ENCODE data around the gene IFI27L1. TPM values are rescaled to one million over a fixed set of nuclear protein-coding genes. Genes with fewer than 3 reads are reported as not detected.

The IFI27L1 gene
- total and polyA plus RNA-seq, 2 of the 13 experiments (the other 11 are each of a cell fraction or from before 2014, with no cell fraction given): 11.9 to 19.0 TPM

GRCh38 chr14:94136575-94137331 is 55.6 kb downstream of the IFI27L1 start (continued):
- TF ChIP-seq NR2F6 (IDR thresholded peaks at IDR 0.05) (no peak), NR2F6 (CRISPR knock-in tag; IDR thresholded peaks at IDR 0.05) (peak; percentile 39; the same call in 1 of the 2 replicates), ZNF792 (CRISPR knock-in tag; IDR thresholded peaks at IDR 0.05) (peak; percentile 52; the same call in 1 of the 2 replicates), ZSCAN9 (CRISPR knock-in tag; IDR thresholded peaks at IDR 0.05; ENCODE audit: borderline replicate concordance) (no peak), ZBTB14 (CRISPR knock-in tag; IDR thresholded peaks at IDR 0.05) (no peak), ARID3A (IDR thresholded peaks at IDR 0.05; ENCODE audit: low read depth, low read length) (no peak), ETV5 (CRISPR knock-in tag; IDR thresholded peaks at IDR 0.05; ENCODE audit: borderline replicate concordance) (0 out of 2 replicates have a peak, but pooled peaks have one; percentile 17), ATF4 (CRISPR knock-in tag; IDR thresholded peaks at IDR 0.05) (no peak), CBX5 (CRISPR knock-in tag; IDR thresholded peaks at IDR 0.05; ENCODE audit: borderline replicate concordance) (peak; percentile 75; the same call in 1 of the 2 replicates), TGIF2 (CRISPR knock-in tag; IDR thresholded peaks at IDR 0.05) (no peak), ZNF768 (CRISPR knock-in tag; IDR thresholded peaks at IDR 0.05) (0 out of 2 replicates have a peak, but pooled peaks have one; percentile 19), PATZ1 (CRISPR knock-in tag; IDR thresholded peaks at IDR 0.05) (0 out of 2 replicates have a peak, but pooled peaks have one; percentile 22), MYPOP (CRISPR knock-in tag; IDR thresholded peaks at IDR 0.05) (peak; percentile 82; the same call in 1 of the 2 replicates), SRSF9 (IDR thresholded peaks at IDR 0.05; ENCODE audit: borderline replicate concordance, insufficient read depth, low read depth, low read length, poor library complexity, severe bottlenecking) (no peak), CEBPG (CRISPR knock-in tag; IDR thresholded peaks at IDR 0.05) (peak; percentile 58), ZNF431 (CRISPR knock-in tag; IDR thresholded peaks at IDR 0.05; ENCODE audit: borderline replicate concordance, low read depth) (no peak), NKX3-1 (CRISPR knock-in tag; IDR thresholded peaks at IDR 0.05) (no peak), SIN3B (IDR thresholded peaks at IDR 0.05; ENCODE audit: low read length) (no peak), KAT8 (CRISPR knock-in tag; IDR thresholded peaks at IDR 0.05) (peak; percentile 33; the same call in 1 of the 2 replicates), NRL (CRISPR knock-in tag; IDR thresholded peaks at IDR 0.05; ENCODE audit: borderline replicate concordance) (peak; percentile 23; the same call in 1 of the 2 replicates)
